HepG2 (cell line): Measurements from ENCODE around the gene CLUH. TPM values are rescaled to one million over a fixed set of nuclear protein-coding genes. Genes with fewer than 3 reads are reported as not detected.

Experiments
- ATAC-seq: fragments of 200-7000 bp; cut with Tn5 transposase; 3 replicates; pipeline ENCODE4 v1.9.1; 2020; ENCODE audit warnings: mild to moderate bottlenecking, moderate library complexity
- BruUV-seq: library from RNA; stranded (reverse); fragments of 400-500 nt; replicated peaks from 2 replicates; lab custom pipeline; 2021; lab: Mats Ljungman, UMichigan
- CTCF ChIA-PET: fragments of 300-600 bp; formaldehyde crosslinking; extraction: SDS; loops from one replicate; lab custom pipeline; 2021; ENCODE audit warnings: low total read pairs, inconsistent platforms, low intra/inter-chr PET ratio; lab: Yijun Ruan, JAX
- POLR2A ChIA-PET: fragments of 350-600 bp; sonication (Branson Sonifier 250); formaldehyde crosslinking; loops from one replicate; lab custom pipeline; 2020; ENCODE audit warnings: antibody characterized with exemption, inconsistent platforms; lab: Yijun Ruan, JAX
- DNase-seq: peaks from one replicate; pipeline ENCODE4 v3.0.0-alpha.2; 2015; ENCODE audit warnings: low spot score
- FAIRE-seq: peaks from 3 replicates; lab custom pipeline; 2011; peaks lifted over from hg19 to GRCh38; lab: Jason Lieb, UNC
- H2AFZ ChIP-seq: one replicate; pipeline ENCODE4 v1.6.1; 2011; ENCODE audit warnings: low read length, inconsistent platforms
- H3K27ac ChIP-seq: fragments of 300-600 bp; 3 replicates; pipeline ENCODE4 v1.8.0; 2011; ENCODE audit warnings: mixed run types, mild to moderate bottlenecking, mixed read lengths, low read length, inconsistent platforms; ENCODE audit not compliant: insufficient read depth; ENCODE audit errors: extremely low read length
- H3K27me3 ChIP-seq, 2 experiments: fragments of 200-600 bp in 1 of 2; 2 replicates in 1 of 2; 3 replicates in 1 of 2; pipeline versions ENCODE4 v1.6.0 to v1.8.0; 2011; ENCODE audit warnings: low read length in 2 of 2, mild to moderate bottlenecking in 2 of 2, moderate library complexity in 2 of 2, inconsistent platforms in 1 of 2; ENCODE audit not compliant: insufficient read depth in 2 of 2, control insufficient read depth in 1 of 2
- H3K36me3 ChIP-seq, 2 experiments: fragments of 200-600 bp in 1 of 2; replicated peaks in 1 of 2; 2 replicates in 1 of 2; 3 replicates in 1 of 2; pipeline versions ENCODE4 v1.5.1 to v1.8.0; 2011; ENCODE audit warnings: low read length in 2 of 2, inconsistent platforms in 1 of 2; ENCODE audit not compliant: insufficient read depth in 2 of 2, control insufficient read depth in 1 of 2
- H3K4me1 ChIP-seq: 2 replicates; pipeline ENCODE4 v1.5.1; 2012; ENCODE audit warnings: low read length, inconsistent platforms; ENCODE audit not compliant: insufficient read depth
- H3K4me2 ChIP-seq: 2 replicates; pipeline ENCODE4 v1.6.0; 2011; ENCODE audit warnings: low read depth, low read length, inconsistent platforms
- H3K4me3 ChIP-seq, 3 experiments: fragments of 200-600 bp in 1 of 3; sonication (generic), shearing (Covaris generic) in 1 of 3; replicated peaks in 1 of 3; 2 replicates each; pipeline ENCODE4 v1.5.1; 2011 to 2016; ENCODE audit warnings: low read length in 3 of 3, inconsistent platforms in 2 of 3, low read depth in 2 of 3, mild to moderate bottlenecking in 2 of 3, control low read depth in 1 of 3, mixed read lengths in 1 of 3; ENCODE audit not compliant: insufficient read depth in 1 of 3
- H3K79me2 ChIP-seq: one replicate; pipeline ENCODE4 v1.6.1; 2011; ENCODE audit warnings: low read length, inconsistent platforms; ENCODE audit not compliant: insufficient read depth
- H3K9ac ChIP-seq: 2 replicates; pipeline ENCODE4 v1.6.0; 2011; ENCODE audit warnings: mild to moderate bottlenecking, low read depth, low read length, inconsistent platforms; ENCODE audit not compliant: insufficient read depth
- H3K9me3 ChIP-seq: 2 replicates; pipeline ENCODE4 v1.5.1; 2012; ENCODE audit warnings: mild to moderate bottlenecking, low read length
- H4K20me1 ChIP-seq: 2 replicates; pipeline ENCODE4 v1.6.0; 2011; ENCODE audit warnings: inconsistent platforms, mild to moderate bottlenecking, low read length, moderate library complexity; ENCODE audit not compliant: insufficient read depth
- AHR ChIP-seq: IDR thresholded peaks from 2 replicates; pipeline ENCODE4 v1.6.1; 2018; ENCODE audit warnings: missing genetic modification reagents, missing compliant biosample characterization
- ATF7-NPFF ChIP-seq: sonication (generic); formaldehyde crosslinking; IDR thresholded peaks from 2 replicates; pipeline ENCODE4 v1.8.1; 2023; ENCODE audit warnings: mild to moderate bottlenecking, low read depth, missing genetic modification reagents, moderate library complexity
- CAMTA2 ChIP-seq: sonication (generic); formaldehyde crosslinking; IDR thresholded peaks from 2 replicates; pipeline ENCODE4 v1.4.0; 2020; ENCODE audit warnings: mild to moderate bottlenecking, missing genetic modification reagents, borderline replicate concordance
- CEBPG ChIP-seq: IDR thresholded peaks from 2 replicates; pipeline ENCODE4 v1.6.1; 2016
- IRF2 ChIP-seq: IDR thresholded peaks from 2 replicates; pipeline ENCODE4 v1.6.1; 2018; ENCODE audit warnings: missing genetic modification reagents, missing compliant biosample characterization
- KIAA2018 ChIP-seq: sonication (generic); formaldehyde crosslinking; IDR thresholded peaks from 2 replicates; pipeline ENCODE4 v1.5.0; 2020; ENCODE audit warnings: mild to moderate bottlenecking, missing genetic modification reagents, borderline replicate concordance
- SALL1 ChIP-seq: sonication (generic); formaldehyde crosslinking; IDR thresholded peaks from 2 replicates; pipeline ENCODE4 v1.8.0; 2022; ENCODE audit warnings: mild to moderate bottlenecking, missing genetic modification reagents
- ZBTB38 ChIP-seq: sonication (generic); formaldehyde crosslinking; IDR thresholded peaks from 2 replicates; pipeline ENCODE4 v1.5.1; 2020; ENCODE audit warnings: mild to moderate bottlenecking, missing genetic modification reagents
- ZNF550 ChIP-seq: sonication (generic); formaldehyde crosslinking; IDR thresholded peaks from 2 replicates; pipeline ENCODE4 v1.4.0; 2020; ENCODE audit warnings: mild to moderate bottlenecking, missing genetic modification reagents, borderline replicate concordance
- ZSCAN9 ChIP-seq: IDR thresholded peaks from 2 replicates; pipeline ENCODE4 v1.6.1; 2016; ENCODE audit warnings: borderline replicate concordance
- WGBS: methylation state at CpG from one replicate; pipeline ENCODE4 v1.1.6; 2017; ENCODE audit warnings: low lambda C conversion rate; 5-methylcytosine and 5-hydroxymethylcytosine counted together
- in situ Hi-C: cut with HindIII; loops from 2 replicates; pipeline ENCODE4 v1.10.0; 2017; ENCODE audit warnings: low pct_unique_long_range_greater_than_20kb; ENCODE audit not compliant: extremely low pct_ligation_motif_present
- intact Hi-C: fragments of 100-400 bp; cut with micrococcal nuclease; formaldehyde crosslinking; loops from one replicate; pipeline ENCODE4 v1.10.0; 2022; ENCODE audit not compliant: unreplicated experiment
- polyA plus RNA-seq, 8 experiments: library from polyadenylated mRNA; depleted of rRNA in 3 of 8; stranded (reverse) in 7 of 8; unstranded in 1 of 8; fragments of >200 nt; fragmentation: Illumina TruSeq in 4 of 8; extraction: Trizol in 4 of 8; gene quantifications; 2 replicates each; pipeline versions ENCODE4 v1.2.1 to v1.2.3, GENCODE V29; 2011 to 2016; ENCODE audit warnings: low read depth in 4 of 8, missing spikeins in 1 of 8, mixed read lengths in 1 of 8; ENCODE audit not compliant: insufficient read depth in 1 of 8
- total RNA-seq, 5 experiments: library from RNA; depleted of rRNA; stranded (reverse); fragments of >200 nt; fragmentation: Illumina TruSeq; extraction: Trizol; gene quantifications; 2 replicates each; pipeline ENCODE4 v1.2.3, GENCODE V29; 2016; ENCODE audit warnings: low read depth in 1 of 5

CLUH gene
- total and polyA plus RNA-seq, 2 of the 13 experiments (the other 11 are each of a cell fraction or from before 2014, with no cell fraction given): 30.9 to 60.5 TPM

DNA sequence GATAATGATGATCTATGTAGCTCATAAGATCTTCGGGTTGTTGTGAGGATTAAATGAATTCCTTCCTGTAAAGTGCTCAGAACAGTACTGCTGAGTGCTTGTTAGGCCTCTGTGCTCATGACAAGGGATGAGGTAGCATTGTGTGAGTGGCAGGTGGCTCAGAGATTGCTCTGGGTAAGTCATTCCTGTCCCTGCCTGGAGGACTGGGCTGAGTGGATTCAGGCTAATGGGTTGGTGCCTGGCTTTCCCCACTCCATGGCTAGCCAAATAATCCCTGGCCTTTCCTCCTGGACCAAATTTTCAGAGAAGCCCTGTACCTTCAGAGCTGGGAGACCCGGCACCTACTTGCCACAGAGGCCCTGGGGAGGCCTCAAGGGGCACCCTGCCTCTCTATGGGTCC, 39.2 kb upstream of the CLUH start:
- ATAC-seq (no peak), FAIRE-seq (no peak), DNase-seq (no peak)
- intact Hi-C loops: no loop called here
- no peaks in the 10 kb centered on the region for H3K36me3 ChIP-seq
- H3K4me3 ChIP-seq: no peak overlapping the region
- BruUV-seq: no TSS peak
- CTCF ChIA-PET: no interaction called here
- H3K4me1 ChIP-seq: no peaks in the 10 kb centered on the region
- H3K9me3 ChIP-seq: no peaks in the 10 kb centered on the region
- H3K79me2 ChIP-seq: no peaks in the 10 kb centered on the region
- no peak overlapping the region for H3K9ac ChIP-seq
- POLR2A ChIA-PET: no interaction called here
- H3K27me3 ChIP-seq: peaks cover 2 to 27% of the 10 kb centered on the region in 2 experiments; a peak in 2 of 5 replicates
- in situ Hi-C loops: no loop called here
- no peak overlapping the region for H3K4me2 ChIP-seq
- WGBS: 0% methylated on average over 1 of the region's 2 CpGs
- no peak overlapping the region for H3K27ac ChIP-seq
- no peak overlapping the region for H2AFZ ChIP-seq
- no peak for TF ChIP-seq AHR
- TF ChIP-seq ZSCAN9 (CRISPR knock-in tag): no peak
- TF ChIP-seq ATF7-NPFF (CRISPR knock-in tag): no peak
- peaks cover 6% of the 10 kb centered on the region; the same call in 1 of the 2 replicates for H4K20me1 ChIP-seq

DNA sequence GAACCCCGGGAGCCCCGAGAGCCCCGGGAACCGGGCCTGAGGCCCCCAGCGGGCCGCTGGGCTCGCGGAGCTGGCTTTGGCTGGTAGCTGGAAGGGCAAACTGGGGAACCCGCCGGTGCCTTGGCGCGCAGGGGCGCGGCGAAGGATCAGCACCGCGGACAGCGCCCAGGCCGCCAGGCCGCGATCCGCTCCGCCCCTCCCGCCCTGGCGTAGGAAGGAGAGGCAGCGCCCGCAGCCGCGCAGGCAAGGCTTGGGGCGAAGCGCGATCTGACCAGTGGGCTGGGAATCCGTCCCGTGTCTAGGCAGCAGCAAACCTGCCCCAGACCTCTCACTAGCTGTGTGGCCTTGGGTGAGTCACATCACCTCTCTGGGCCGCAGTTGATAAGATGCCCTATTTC, 38.2 kb upstream of the CLUH start:
- Histone ChIP-seq H4K20me1 (peaks cover 6% of the 10 kb centered on the region; the same call in 1 of the 2 replicates), H3K4me2 (no peak overlapping the region), H3K36me3 (no peaks in the 10 kb centered on the region), H3K79me2 (no peaks in the 10 kb centered on the region), H3K4me1 (no peaks in the 10 kb centered on the region), H3K9me3 (no peaks in the 10 kb centered on the region), H2AFZ (no peak overlapping the region), H3K4me3 (peak overlapping the region in 1 of 3 experiments; percentile 28; a peak in 1 of 6 replicates), H3K9ac (no peak overlapping the region), H3K27ac (no peak overlapping the region), H3K27me3 (peaks cover 2 to 36% of the 10 kb centered on the region in 2 experiments; a peak in 2 of 5 replicates)
- intact Hi-C loops (no loop called here), in situ Hi-C loops (no loop called here)
- FAIRE-seq: peak; percentile 47
- POLR2A ChIA-PET: interaction anchor here (1.1 kb wide), 1 partner anchor 39 kb away, joined by 4 read pairs; no protein-coding TSS in a partner anchor
- 3% methylated on average over 7 of the region's 35 CpGs for whole genome bisulfite sequencing
- DNase-seq: peak; percentile 43
- no TSS peak for BruUV-seq
- CTCF ChIA-PET: no interaction called here
- peak; percentile 95 for ATAC-seq
- no peak for TF ChIP-seq KIAA2018 (CRISPR knock-in tag)
- TF ChIP-seq ZBTB38 (CRISPR knock-in tag): peak; percentile 94
- TF ChIP-seq SALL1: peak; percentile 98
- TF ChIP-seq IRF2 (CRISPR knock-in tag): peak; percentile 82; the same call in 1 of the 2 replicates
- no peak for TF ChIP-seq ZNF550 (CRISPR knock-in tag)
- 0 out of 2 replicates have a peak, but pooled peaks have one; percentile 7 for TF ChIP-seq CEBPG (CRISPR knock-in tag)
- TF ChIP-seq CAMTA2 (CRISPR knock-in tag): peak; percentile 69; the same call in 1 of the 2 replicates
